SK-N-MC (cell line): ENCODE results near the gene ZNF615.

Source experiments
- EZH2 ChIP-seq: fragments of 200-600 bp; sonication (generic); IDR thresholded peaks from one replicate; pipeline ENCODE4 v1.6.1; 2017; ENCODE audit warnings: antibody characterized with exemption
- POLR2AphosphoS5 ChIP-seq: IDR thresholded peaks from 2 replicates; pipeline ENCODE4 v1.6.1; 2012; ENCODE audit warnings: mild to moderate bottlenecking, low read depth, low read length, borderline replicate concordance

GRCh38 chr19:51971624-51972023 lies 36.4 kb downstream of the ZNF615 start:
- TF ChIP-seq EZH2: no peak
- no peak for TF ChIP-seq POLR2AphosphoS5
